CD8-positive, alpha-beta memory T cell (primary cell): ENCODE measurements around the gene PWWP2B. TPM values are rescaled to one million over a fixed set of nuclear protein-coding genes. Genes with fewer than 3 reads are reported as not detected.
"Not testable (repeated sequence)": the region's sequence is repeated elsewhere in the genome, so short reads cannot be mapped to it uniquely, and the experiment has no call there.

Experiments used
- CTCF ChIA-PET: fragments of 350-600 bp; sonication (Branson Sonifier 250); formaldehyde crosslinking; loops from one replicate; lab custom pipeline; 2021; ENCODE audit warnings: antibody characterized with exemption; lab: Charles Lee
- POLR2A ChIA-PET: fragments of 350-600 bp; sonication (Branson Sonifier 250); formaldehyde crosslinking; loops from one replicate; lab custom pipeline; 2021; ENCODE audit warnings: antibody characterized with exemption; lab: Charles Lee
- DNase-seq, 5 donors: peaks; one replicate each; pipeline versions ENCODE4 v3.0.0 to v3.0.0-alpha.2; 2020 to 2022; ENCODE audit warnings: mixed read lengths in 1 of 5
- H3K27ac ChIP-seq: one replicate; pipeline ENCODE4 v1.7.0; 2013; ENCODE audit warnings: low read depth, mild to moderate bottlenecking, low read length, moderate library complexity
- H3K27me3 ChIP-seq: 2 replicates; pipeline ENCODE4 v1.7.0; 2013; ENCODE audit warnings: low read length, mild to moderate bottlenecking; ENCODE audit not compliant: insufficient read depth, poor library complexity, severe bottlenecking
- H3K36me3 ChIP-seq: 2 replicates; pipeline ENCODE4 v1.7.0; 2013; ENCODE audit warnings: mild to moderate bottlenecking, low read length, moderate library complexity; ENCODE audit not compliant: insufficient read depth
- H3K4me1 ChIP-seq: 2 replicates; pipeline ENCODE4 v1.7.0; 2013; ENCODE audit warnings: mild to moderate bottlenecking, low read length, moderate library complexity; ENCODE audit not compliant: insufficient read depth
- H3K4me3 ChIP-seq: 2 replicates; pipeline ENCODE4 v1.7.0; 2013; ENCODE audit warnings: mild to moderate bottlenecking, low read length
- H3K9me3 ChIP-seq: 2 replicates; pipeline ENCODE4 v1.7.0; 2013; ENCODE audit warnings: mild to moderate bottlenecking, low read length
- H3K27ac Mint-ChIP-seq, 8 donors: one replicate each; pipeline ENCODE4 v1.8.0; 2020 to 2021; ENCODE audit warnings: mixed read lengths in 8 of 8, mild to moderate bottlenecking in 6 of 8, inconsistent platforms in 3 of 8, moderate library complexity in 3 of 8
- H3K27me3 Mint-ChIP-seq, 2 donors: one replicate each; pipeline ENCODE4 v1.8.0; 2020 to 2021; ENCODE audit warnings: mixed read lengths in 2 of 2, mild to moderate bottlenecking in 1 of 2, moderate library complexity in 1 of 2
- H3K36me3 Mint-ChIP-seq, 3 donors: one replicate each; pipeline ENCODE4 v1.8.0; 2020 to 2021; ENCODE audit warnings: mixed read lengths in 3 of 3, inconsistent platforms in 1 of 3, mild to moderate bottlenecking in 1 of 3
- H3K4me1 Mint-ChIP-seq, 3 donors: one replicate each; pipeline ENCODE4 v1.8.0; 2020 to 2021; ENCODE audit warnings: mixed read lengths in 3 of 3, inconsistent platforms in 1 of 3, mild to moderate bottlenecking in 1 of 3
- H3K4me3 Mint-ChIP-seq, 7 donors: one replicate each; pipeline ENCODE4 v1.8.0; 2020 to 2021; ENCODE audit warnings: mixed read lengths in 7 of 7, mild to moderate bottlenecking in 6 of 7, moderate library complexity in 4 of 7, inconsistent platforms in 2 of 7
- H3K9me3 Mint-ChIP-seq, 5 donors: one replicate each; pipeline ENCODE4 v1.8.0; 2020 to 2022; ENCODE audit warnings: mixed read lengths in 5 of 5, mild to moderate bottlenecking in 3 of 5, moderate library complexity in 2 of 5, inconsistent platforms in 1 of 5
- polyA plus RNA-seq: library from polyadenylated mRNA; unstranded; fragments of 300-500 nt; fragmentation: Illumina TruSeq; gene quantifications from one replicate; pipeline ENCODE4 v1.2.3, GENCODE V29; 2021
- total RNA-seq, 2 experiments: library from RNA; stranded (reverse); gene quantifications; one replicate each; pipeline ENCODE4 v1.2.3, GENCODE V29; 2021

Gene PWWP2B
- total and polyA plus RNA-seq, 3 experiments from 2014 or later: 3.1 to 4.4 (median 3.7) TPM

- Mint-ChIP-seq H3K9me3 (no peaks in the 10 kb centered on the region), H3K4me1 (peaks cover 14 to 18% (median 18%) of the 10 kb centered on the region in 3 donors), H3K27ac (peak overlapping the region in 4 of 8 donors; percentile 0 to 62 (median 52)), H3K4me3 (no peak overlapping the region), H3K27me3 (no peaks in the 10 kb centered on the region), H3K36me3 (no peaks in the 10 kb centered on the region)
- Histone ChIP-seq H3K27ac (no peak overlapping the region), H3K4me3 (no peak overlapping the region), H3K4me1 (peaks cover 7% of the 10 kb centered on the region), H3K9me3 (no peaks in the 10 kb centered on the region), H3K27me3 (no peaks in the 10 kb centered on the region), H3K36me3 (no peaks in the 10 kb centered on the region)
- peak in 1 of 5 donors; percentile 39 for DNase-seq
- ChIA-PET CTCF (interaction anchor here (1.1 kb wide), 1 partner anchor 62 kb away, joined by 3 read pairs; no protein-coding TSS in a partner anchor), POLR2A (no interaction called here)
Measured at GRCh38 chr10:132384618-132385388, 12.2 kb upstream of the PWWP2B start.

- Mint-ChIP-seq H3K27me3 (no peaks in the 10 kb centered on the region), H3K9me3 (no peaks in the 10 kb centered on the region), H3K4me1 (peaks cover 14 to 18% (median 18%) of the 10 kb centered on the region in 3 donors), H3K27ac (peak overlapping the region in 5 of 8 donors; percentile 24 to 72 (median 52)), H3K4me3 (no peak overlapping the region), H3K36me3 (no peaks in the 10 kb centered on the region)
- Histone ChIP-seq H3K4me3 (no peak overlapping the region), H3K27ac (no peak overlapping the region), H3K36me3 (no peaks in the 10 kb centered on the region), H3K27me3 (no peaks in the 10 kb centered on the region), H3K9me3 (no peaks in the 10 kb centered on the region), H3K4me1 (peaks cover 7% of the 10 kb centered on the region)
- no peak for DNase-seq
- ChIA-PET POLR2A (no interaction called here), CTCF (interaction anchor here (1.1 kb wide), 1 partner anchor 62 kb away, joined by 3 read pairs; no protein-coding TSS in a partner anchor)
Measured at GRCh38 chr10:132385389-132385667, 11.7 kb upstream of the PWWP2B start.

- peak in 1 of 5 donors; percentile 42 for DNase-seq
- Mint-ChIP-seq H3K4me3 (peak overlapping the region in 1 of 7 donors; percentile 32), H3K27me3 (no peaks in the 10 kb centered on the region), H3K27ac (peak overlapping the region in 3 of 8 donors; percentile 17 to 84 (median 29)), H3K4me1 (peaks cover 14 to 18% (median 18%) of the 10 kb centered on the region in 3 donors), H3K36me3 (no peaks in the 10 kb centered on the region), H3K9me3 (no peaks in the 10 kb centered on the region)
- ChIA-PET CTCF (interaction anchor here (1.1 kb wide), 1 partner anchor 61 kb away, joined by 3 read pairs; no protein-coding TSS in a partner anchor), POLR2A (no interaction called here)
- H3K27ac ChIP-seq: no peak overlapping the region
- H3K4me1 ChIP-seq: peaks cover 7% of the 10 kb centered on the region
- H3K27me3 ChIP-seq: no peaks in the 10 kb centered on the region
- H3K36me3 ChIP-seq: no peaks in the 10 kb centered on the region
- no peaks in the 10 kb centered on the region for H3K9me3 ChIP-seq
- H3K4me3 ChIP-seq: no peak overlapping the region
Measured at GRCh38 chr10:132385721-132386418, 11.1 kb upstream of the PWWP2B start.

- H3K4me1 Mint-ChIP-seq: peaks cover 14 to 17% (median 17%) of the 10 kb centered on the region in 3 donors
- H3K9me3 Mint-ChIP-seq: no peaks in the 10 kb centered on the region
- peaks cover 7% of the 10 kb centered on the region for H3K4me1 ChIP-seq
- no peak overlapping the region for H3K27ac ChIP-seq
- ChIA-PET CTCF (no interaction called here), POLR2A (no interaction called here)
- H3K4me3 ChIP-seq: no peak overlapping the region
- no peaks in the 10 kb centered on the region for H3K36me3 Mint-ChIP-seq
- H3K27me3 Mint-ChIP-seq: no peaks in the 10 kb centered on the region
- H3K27me3 ChIP-seq: no peaks in the 10 kb centered on the region
- peak overlapping the region in 2 of 8 donors; percentile 29 to 50 for H3K27ac Mint-ChIP-seq
- H3K9me3 ChIP-seq: no peaks in the 10 kb centered on the region
- H3K4me3 Mint-ChIP-seq: no peak overlapping the region
- DNase-seq: peak in 1 of 5 donors; percentile 42
- no peaks in the 10 kb centered on the region for H3K36me3 ChIP-seq
Measured at GRCh38 chr10:132386419-132386831, 10.6 kb upstream of the PWWP2B start.

GRCh38 chr10:132386896-132387295 lies 10.1 kb upstream of the PWWP2B start:
- peak in 1 of 5 donors; percentile 48 for DNase-seq
- H3K27ac Mint-ChIP-seq: peak overlapping the region in 3 of 8 donors; percentile 50 to 83 (median 65)
- H3K4me3 Mint-ChIP-seq: not testable (repeated sequence)

GRCh38 chr10:132387764-132388210 lies 9.2 kb upstream of the PWWP2B start:
- H3K36me3 ChIP-seq: no peaks in the 10 kb centered on the region
- peaks cover 7% of the 10 kb centered on the region for H3K4me1 ChIP-seq
- ChIA-PET POLR2A (interaction anchor here (0.9 kb wide), 1 partner anchor 59 kb away, joined by 3 read pairs; no protein-coding TSS in a partner anchor), CTCF (interaction anchor here (0.6 to 1.0 kb wide), 11 partner anchors 9 to 149 kb away, joined by 3 to 18 read pairs (median 4); partner anchors contain the start of gene PWWP2B)
- no peaks in the 10 kb centered on the region for H3K27me3 ChIP-seq
- no peaks in the 10 kb centered on the region for H3K9me3 Mint-ChIP-seq
- no peaks in the 10 kb centered on the region for H3K27me3 Mint-ChIP-seq
- H3K27ac Mint-ChIP-seq: peak overlapping the region in 6 of 8 donors; percentile 65 to 93 (median 84)
- peak; percentile 77 to 87 (median 77) for DNase-seq
- H3K4me3 ChIP-seq: no peak overlapping the region
- H3K36me3 Mint-ChIP-seq: no peaks in the 10 kb centered on the region
- peaks cover 8 to 11% (median 10%) of the 10 kb centered on the region in 3 donors for H3K4me1 Mint-ChIP-seq
- H3K27ac ChIP-seq: no peak overlapping the region
- peak overlapping the region in 4 of 7 donors; percentile 45 to 57 (median 50) for H3K4me3 Mint-ChIP-seq
- no peaks in the 10 kb centered on the region for H3K9me3 ChIP-seq

More at GRCh38 chr10:132386896-132387295, 10.1 kb upstream of the PWWP2B start:
- H3K27me3 ChIP-seq, H3K9me3 ChIP-seq, H3K9me3 Mint-ChIP-seq, H3K36me3 ChIP-seq, H3K36me3 Mint-ChIP-seq, H3K27me3 Mint-ChIP-seq, H3K27ac ChIP-seq, H3K4me1 ChIP-seq, H3K4me3 ChIP-seq: not testable (repeated sequence)
- POLR2A ChIA-PET: interaction anchor here (0.9 kb wide), 1 partner anchor 60 kb away, joined by 3 read pairs; no protein-coding TSS in a partner anchor
- CTCF ChIA-PET: interaction anchor here (0.7 to 1.0 kb wide), 3 partner anchors 58 to 68 kb away, joined by 3 to 18 read pairs (median 13); no protein-coding TSS in a partner anchor
- H3K4me1 Mint-ChIP-seq: peaks cover 11 to 13% (median 12%) of the 10 kb centered on the region in 3 donors

GRCh38 chr10:132388891-132389432 lies 8.0 kb upstream of the PWWP2B start:
- H3K27ac ChIP-seq: no peak overlapping the region
- CTCF ChIA-PET: interaction anchor here (0.8 to 2.2 kb wide), 5 partner anchors 55 to 246 kb away, joined by 3 to 5 read pairs (median 3); no protein-coding TSS in a partner anchor
- no peaks in the 10 kb centered on the region for H3K27me3 ChIP-seq
- no peaks in the 10 kb centered on the region for H3K9me3 Mint-ChIP-seq
- peaks cover 10 to 12% (median 11%) of the 10 kb centered on the region in 3 donors for H3K4me1 Mint-ChIP-seq
- no peaks in the 10 kb centered on the region for H3K27me3 Mint-ChIP-seq
- H3K36me3 ChIP-seq: no peaks in the 10 kb centered on the region
- no peak overlapping the region for H3K4me3 Mint-ChIP-seq
- H3K27ac Mint-ChIP-seq: peak overlapping the region in 1 of 8 donors; percentile 74
- H3K36me3 Mint-ChIP-seq: no peaks in the 10 kb centered on the region
- peak in 1 of 5 donors; percentile 46 for DNase-seq
- POLR2A ChIA-PET: no interaction called here
- H3K4me1 ChIP-seq: peaks cover 7% of the 10 kb centered on the region
- no peak overlapping the region for H3K4me3 ChIP-seq
- no peaks in the 10 kb centered on the region for H3K9me3 ChIP-seq
